ENCODE measurements around the gene NEK6.

The NEK6 gene

GRCh38 chr9:124263213-124263612 is 5.5 kb downstream of the NEK6 start:
- no peak for TF ChIP-seq CTCF (IDR thresholded peaks at IDR 0.05; ENCODE audit: low read depth, low read length)
- peaks cover 11% of the 10 kb centered on the region for H3K27me3 ChIP-seq
- no peak for DNase-seq
- H3K9me3 ChIP-seq = no peaks in the 10 kb centered on the region
- no peaks in the 10 kb centered on the region for H3K36me3 ChIP-seq
- no peaks in the 10 kb centered on the region for H3K4me1 ChIP-seq
- no peak overlapping the region for H3K4me3 ChIP-seq (ENCODE audit: low read depth, low read length)

GRCh38 chr9:124263800-124264426 is 6.2 kb downstream of the NEK6 start:
- Histone ChIP-seq H3K9me3 (no peaks in the 10 kb centered on the region), H3K4me3 (ENCODE audit: low read depth, low read length) (no peak overlapping the region), H3K36me3 (no peaks in the 10 kb centered on the region), H3K4me1 (no peaks in the 10 kb centered on the region), H3K27me3 (peaks cover 8% of the 10 kb centered on the region)
- no peak for DNase-seq
- TF ChIP-seq CTCF (IDR thresholded peaks at IDR 0.05; ENCODE audit: low read depth, low read length) = no peak

GRCh38 chr9:124264823-124265233 is 7.1 kb downstream of the NEK6 start:
- Histone ChIP-seq H3K4me1 (no peaks in the 10 kb centered on the region), H3K4me3 (ENCODE audit: low read depth, low read length) (no peak overlapping the region)
- DNase-seq = no peak

GRCh38 chr9:124265551-124265950 is 7.8 kb downstream of the NEK6 start:
- Histone ChIP-seq H3K36me3 (no peaks in the 10 kb centered on the region), H3K9me3 (no peaks in the 10 kb centered on the region), H3K4me1 (no peaks in the 10 kb centered on the region), H3K4me3 (ENCODE audit: low read depth, low read length) (no peak overlapping the region), H3K27me3 (peaks cover 4% of the 10 kb centered on the region; the same call in 1 of the 2 replicates)
- no peak for TF ChIP-seq CTCF (IDR thresholded peaks at IDR 0.05; ENCODE audit: low read depth, low read length)
- no peak for DNase-seq

More at GRCh38 chr9:124264823-124265233, 7.1 kb downstream of the NEK6 start:
- H3K27me3 ChIP-seq = peaks cover 4% of the 10 kb centered on the region; the same call in 1 of the 2 replicates
- H3K9me3 ChIP-seq = no peaks in the 10 kb centered on the region
- TF ChIP-seq CTCF (IDR thresholded peaks at IDR 0.05; ENCODE audit: low read depth, low read length) = no peak
- H3K36me3 ChIP-seq = no peaks in the 10 kb centered on the region

GRCh38 chr9:124266139-124266825 is 8.5 kb downstream of the NEK6 start:
- H3K9me3 ChIP-seq = no peaks in the 10 kb centered on the region
- peaks cover 4% of the 10 kb centered on the region; the same call in 1 of the 2 replicates for H3K27me3 ChIP-seq
- no peaks in the 10 kb centered on the region for H3K36me3 ChIP-seq
- DNase-seq = no peak
- no peak for TF ChIP-seq CTCF (IDR thresholded peaks at IDR 0.05; ENCODE audit: low read depth, low read length)
- H3K4me1 ChIP-seq = no peaks in the 10 kb centered on the region
- H3K4me3 ChIP-seq (ENCODE audit: low read depth, low read length) = no peak overlapping the region

GRCh38 chr9:124266826-124267201 is 9.1 kb downstream of the NEK6 start:
- H3K4me1 ChIP-seq = no peaks in the 10 kb centered on the region
- DNase-seq = no peak
- no peak overlapping the region for H3K4me3 ChIP-seq (ENCODE audit: low read depth, low read length)

More at GRCh38 chr9:124266826-124267201, 9.1 kb downstream of the NEK6 start:
- TF ChIP-seq CTCF (IDR thresholded peaks at IDR 0.05; ENCODE audit: low read depth, low read length) = no peak
- H3K27me3 ChIP-seq = peaks cover 4% of the 10 kb centered on the region; the same call in 1 of the 2 replicates
- H3K36me3 ChIP-seq = no peaks in the 10 kb centered on the region
- no peaks in the 10 kb centered on the region for H3K9me3 ChIP-seq

All from BE2C (cell line).